SK-N-SH treated with all-trans-retinoic acid at 6 μM for 48 hours (cell line): ENCODE measurements around the gene MRFAP1L1.

Experiments used
- CSDC2 ChIP-seq: fragments of 250-450 bp; sonication (Bioruptor Pico); IDR thresholded peaks from 2 replicates; pipeline ENCODE4 v1.5.0; 2020; ENCODE audit warnings: mild to moderate bottlenecking, moderate library complexity
- ESRRG ChIP-seq: fragments of 250-450 bp; sonication (Bioruptor Pico); IDR thresholded peaks from 2 replicates; pipeline ENCODE4 v1.6.1; 2021; ENCODE audit warnings: mild to moderate bottlenecking
- GLIS3 ChIP-seq: fragments of 250-450 bp; sonication (Bioruptor Pico); IDR thresholded peaks from 2 replicates; pipeline ENCODE4 v1.5.0; 2020; ENCODE audit warnings: mild to moderate bottlenecking, moderate library complexity
- RARB ChIP-seq: fragments of 250-450 bp; sonication (Bioruptor Pico); IDR thresholded peaks from 2 replicates; pipeline ENCODE4 v1.8.0; 2021; ENCODE audit warnings: mild to moderate bottlenecking, moderate library complexity
- TF ChIP-seq, protein P1 (sequence below): fragments of 250-450 bp; sonication (Bioruptor Pico); IDR thresholded peaks from 2 replicates; pipeline ENCODE4 v1.8.0; 2020; ENCODE audit warnings: mild to moderate bottlenecking, moderate library complexity, borderline replicate concordance
- TF ChIP-seq, protein P2 (sequence below): fragments of 250-450 bp; sonication (Bioruptor Pico); IDR thresholded peaks from 2 replicates; pipeline ENCODE4 v1.8.0; 2021; ENCODE audit warnings: low read depth, mild to moderate bottlenecking, moderate library complexity, borderline replicate concordance

DNA sequence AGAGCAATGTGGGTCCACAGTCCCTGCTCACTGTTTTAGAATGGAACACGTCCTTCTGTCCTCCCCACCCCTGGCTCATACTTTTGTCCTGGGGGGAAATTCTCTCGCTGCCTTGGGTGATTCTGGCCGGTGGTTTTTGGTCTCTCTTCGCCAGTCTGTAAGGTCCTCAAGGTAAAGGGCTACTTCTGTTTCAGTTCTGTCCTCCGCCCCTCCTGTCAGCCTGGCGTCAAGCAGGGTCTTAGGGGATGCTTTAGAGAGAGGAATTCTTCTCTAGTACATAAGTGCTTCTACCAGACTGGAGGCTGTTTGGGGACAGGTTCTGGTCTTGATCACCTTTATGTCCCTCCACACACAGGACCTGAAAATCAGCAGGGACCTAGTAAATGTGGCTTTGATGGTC is 617 bp upstream of the MRFAP1L1 start:
- TF ChIP-seq GLIS3 (CRISPR knock-in tag): no peak
- no peak for TF ChIP-seq CSDC2 (CRISPR knock-in tag)
- TF ChIP-seq, protein P1, sequence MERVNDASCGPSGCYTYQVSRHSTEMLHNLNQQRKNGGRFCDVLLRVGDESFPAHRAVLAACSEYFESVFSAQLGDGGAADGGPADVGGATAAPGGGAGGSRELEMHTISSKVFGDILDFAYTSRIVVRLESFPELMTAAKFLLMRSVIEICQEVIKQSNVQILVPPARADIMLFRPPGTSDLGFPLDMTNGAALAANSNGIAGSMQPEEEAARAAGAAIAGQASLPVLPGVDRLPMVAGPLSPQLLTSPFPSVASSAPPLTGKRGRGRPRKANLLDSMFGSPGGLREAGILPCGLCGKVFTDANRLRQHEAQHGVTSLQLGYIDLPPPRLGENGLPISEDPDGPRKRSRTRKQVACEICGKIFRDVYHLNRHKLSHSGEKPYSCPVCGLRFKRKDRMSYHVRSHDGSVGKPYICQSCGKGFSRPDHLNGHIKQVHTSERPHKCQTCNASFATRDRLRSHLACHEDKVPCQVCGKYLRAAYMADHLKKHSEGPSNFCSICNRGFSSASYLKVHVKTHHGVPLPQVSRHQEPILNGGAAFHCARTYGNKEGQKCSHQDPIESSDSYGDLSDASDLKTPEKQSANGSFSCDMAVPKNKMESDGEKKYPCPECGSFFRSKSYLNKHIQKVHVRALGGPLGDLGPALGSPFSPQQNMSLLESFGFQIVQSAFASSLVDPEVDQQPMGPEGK (CRISPR knock-in tag): no peak
- TF ChIP-seq RARB (CRISPR knock-in tag): no peak
- TF ChIP-seq, protein P2, sequence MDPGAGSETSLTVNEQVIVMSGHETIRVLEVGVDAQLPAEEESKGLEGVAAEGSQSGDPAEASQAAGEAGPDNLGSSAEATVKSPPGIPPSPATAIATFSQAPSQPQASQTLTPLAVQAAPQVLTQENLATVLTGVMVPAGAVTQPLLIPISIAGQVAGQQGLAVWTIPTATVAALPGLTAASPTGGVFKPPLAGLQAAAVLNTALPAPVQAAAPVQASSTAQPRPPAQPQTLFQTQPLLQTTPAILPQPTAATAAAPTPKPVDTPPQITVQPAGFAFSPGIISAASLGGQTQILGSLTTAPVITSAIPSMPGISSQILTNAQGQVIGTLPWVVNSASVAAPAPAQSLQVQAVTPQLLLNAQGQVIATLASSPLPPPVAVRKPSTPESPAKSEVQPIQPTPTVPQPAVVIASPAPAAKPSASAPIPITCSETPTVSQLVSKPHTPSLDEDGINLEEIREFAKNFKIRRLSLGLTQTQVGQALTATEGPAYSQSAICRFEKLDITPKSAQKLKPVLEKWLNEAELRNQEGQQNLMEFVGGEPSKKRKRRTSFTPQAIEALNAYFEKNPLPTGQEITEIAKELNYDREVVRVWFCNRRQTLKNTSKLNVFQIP (CRISPR knock-in tag): no peak
- no peak for TF ChIP-seq ESRRG (CRISPR knock-in tag)
